ENCODE data around the gene KIF23.

The KIF23 gene

DNA sequence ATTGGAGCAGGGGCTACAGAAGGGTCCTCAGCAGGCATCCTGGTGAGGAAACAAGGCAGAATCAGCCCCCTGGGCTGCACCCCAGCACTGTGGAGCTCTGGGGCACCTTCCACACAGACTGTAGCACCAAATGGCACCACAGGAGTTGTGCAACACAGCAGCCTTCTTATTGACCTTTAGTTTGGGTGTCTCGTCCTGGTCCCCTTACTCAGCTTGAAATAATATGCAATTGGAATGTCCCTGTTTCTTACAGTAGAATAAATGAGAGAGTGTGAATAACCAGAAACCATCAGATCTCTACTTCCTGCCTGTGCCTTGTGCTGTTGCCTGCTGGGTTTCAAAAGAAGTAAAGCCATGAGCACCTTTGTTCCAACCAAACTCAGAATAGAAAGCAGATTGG, 82.9 kb downstream of the KIF23 start:
- no peak for DNase-seq

DNA sequence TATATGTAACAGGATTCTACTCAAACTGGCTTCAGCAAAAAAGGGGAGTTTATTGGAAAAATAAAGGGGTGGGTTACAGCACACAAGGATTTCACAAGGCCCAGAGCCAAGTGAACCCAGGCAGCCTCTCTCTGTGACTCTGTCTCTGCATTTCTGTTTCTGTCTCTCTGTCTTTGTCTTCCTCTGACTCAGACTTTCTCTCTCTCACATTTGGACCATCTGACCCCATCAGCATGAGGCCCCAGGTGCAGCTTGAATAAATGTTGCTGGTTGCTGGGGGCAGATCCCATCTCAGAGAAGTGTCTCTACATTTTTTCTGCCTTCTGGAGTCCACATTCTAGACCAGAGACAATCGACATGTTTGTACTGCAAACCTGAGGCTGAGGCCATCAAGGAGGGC, 83.5 kb downstream of the KIF23 start:
- no peak for DNase-seq
